GM21737 (cell line): ENCODE data around the gene NIF3L1.

Experiments used
- ATAC-seq: cut with Tn5 transposase; IDR thresholded peaks from one replicate; pipeline ENCODE4 v1.9.1; 2021; ENCODE audit warnings: mild to moderate bottlenecking, moderate library complexity; ENCODE audit not compliant: unreplicated experiment

The NIF3L1 gene, protein sequence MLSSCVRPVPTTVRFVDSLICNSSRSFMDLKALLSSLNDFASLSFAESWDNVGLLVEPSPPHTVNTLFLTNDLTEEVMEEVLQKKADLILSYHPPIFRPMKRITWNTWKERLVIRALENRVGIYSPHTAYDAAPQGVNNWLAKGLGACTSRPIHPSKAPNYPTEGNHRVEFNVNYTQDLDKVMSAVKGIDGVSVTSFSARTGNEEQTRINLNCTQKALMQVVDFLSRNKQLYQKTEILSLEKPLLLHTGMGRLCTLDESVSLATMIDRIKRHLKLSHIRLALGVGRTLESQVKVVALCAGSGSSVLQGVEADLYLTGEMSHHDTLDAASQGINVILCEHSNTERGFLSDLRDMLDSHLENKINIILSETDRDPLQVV

DNA sequence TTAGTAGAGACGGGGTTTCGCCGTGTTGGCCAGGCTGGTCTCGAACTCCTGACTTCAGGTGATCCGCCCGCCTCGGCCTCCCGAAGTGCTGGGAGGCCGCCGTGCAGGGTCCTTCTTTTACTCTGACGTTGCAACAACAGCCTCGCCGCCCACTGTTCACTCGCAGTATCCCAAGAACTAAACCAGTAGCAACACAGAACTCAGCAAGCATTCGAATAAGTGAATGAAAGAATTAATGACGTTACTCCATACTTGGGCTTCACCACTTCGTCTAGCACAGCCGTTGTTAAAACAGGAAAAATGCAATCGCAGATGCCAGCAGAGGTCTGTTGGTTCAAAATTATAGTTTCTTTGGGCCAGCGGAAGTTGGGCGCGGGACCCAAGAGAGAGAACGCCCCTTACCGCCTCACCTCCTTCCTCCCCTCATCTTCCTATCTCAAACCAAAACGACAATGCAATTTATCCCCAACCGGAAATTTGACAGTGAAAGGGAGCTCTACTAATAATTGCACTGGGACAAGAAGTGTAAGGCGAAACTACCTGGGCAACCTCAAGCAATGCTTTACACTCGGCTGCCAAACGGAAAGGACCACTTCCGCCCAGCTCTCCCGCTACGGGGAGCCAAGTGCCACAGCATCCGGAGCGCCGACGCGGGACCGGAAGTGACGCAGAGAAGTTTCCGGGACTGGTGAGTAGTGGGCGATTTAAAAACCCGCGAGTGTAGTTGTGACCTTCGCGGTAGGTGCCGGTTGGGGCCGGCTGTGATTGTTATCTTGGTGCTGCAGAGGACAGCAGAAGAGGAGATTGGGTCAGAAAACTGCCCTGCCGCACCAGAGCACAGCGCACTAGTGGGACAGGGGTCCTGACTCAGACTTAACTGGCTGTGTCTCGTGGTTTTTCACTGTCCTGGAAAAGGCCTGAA is at the start of gene NIF3L1, which contains the start of gene PPIL3:
NIF3L1 (plus strand) TSS at position 668 of the 922 bp plus-strand sequence. CDS start 2,573 bp downstream, outside the sequence.
PPIL3 (minus strand) TSS at position 374 of the 922 bp plus-strand sequence. CDS start 1,462 bp downstream, outside the sequence.
- peak; percentile 85 for ATAC-seq

GRCh38 chr2:200839513-200839912 is 49.7 kb upstream of the NIF3L1 start:
- no peak for ATAC-seq

GRCh38 chr2:200843993-200844948 is 44.9 kb upstream of the NIF3L1 start:
- ATAC-seq: no peak

DNA sequence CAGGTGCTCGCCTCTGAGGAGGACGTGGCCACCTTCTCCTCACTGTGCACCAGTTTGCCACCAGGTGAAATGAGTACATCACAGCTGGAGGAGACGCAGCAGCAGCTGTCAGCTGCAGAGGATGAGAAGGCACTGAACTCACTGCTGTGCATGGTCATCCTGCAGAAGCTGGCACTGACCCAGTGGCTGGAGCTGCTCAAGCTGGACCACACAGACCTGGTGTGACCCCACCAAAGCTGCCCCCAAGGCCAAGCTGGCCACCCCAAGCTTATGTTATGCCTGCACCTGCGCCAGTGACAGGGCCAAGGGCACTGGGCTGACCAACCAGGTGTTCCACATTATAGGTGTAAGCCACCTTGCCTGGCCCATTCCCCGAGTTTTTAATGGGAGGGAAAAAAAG is 44.0 kb upstream of the NIF3L1 start:
- ATAC-seq: no peak

DNA sequence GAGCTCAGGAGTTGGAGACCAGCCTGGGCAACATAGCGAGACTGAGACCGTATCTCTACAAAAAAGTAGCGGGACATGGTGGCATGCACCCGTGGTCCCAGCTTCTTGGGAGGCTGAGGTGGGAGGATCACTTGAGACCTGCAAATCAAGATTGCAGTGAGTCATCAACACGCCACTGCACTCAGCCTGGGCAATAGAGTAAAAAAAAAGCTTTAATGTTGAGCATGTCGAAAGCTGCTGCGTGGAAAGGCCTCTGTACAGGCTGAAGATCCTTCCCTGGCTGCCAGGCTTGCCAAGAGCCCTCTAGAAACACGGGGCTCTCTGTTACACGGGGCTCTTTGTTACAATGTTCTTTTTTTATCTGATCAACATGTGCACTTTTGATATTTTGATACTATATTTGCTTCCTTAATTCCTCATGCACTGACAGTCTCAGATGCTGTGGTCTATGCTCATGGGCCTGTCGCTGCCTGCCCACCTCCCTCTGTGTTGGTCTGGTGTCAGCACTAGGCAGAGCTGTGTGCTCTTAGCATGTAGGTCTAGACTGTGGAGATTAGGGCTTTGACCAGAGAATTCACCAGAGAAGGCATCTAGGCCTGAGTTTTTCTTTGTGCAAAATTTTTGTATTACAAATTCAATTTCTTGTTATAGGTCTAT is 43.4 kb upstream of the NIF3L1 start:
- ATAC-seq: no peak

DNA sequence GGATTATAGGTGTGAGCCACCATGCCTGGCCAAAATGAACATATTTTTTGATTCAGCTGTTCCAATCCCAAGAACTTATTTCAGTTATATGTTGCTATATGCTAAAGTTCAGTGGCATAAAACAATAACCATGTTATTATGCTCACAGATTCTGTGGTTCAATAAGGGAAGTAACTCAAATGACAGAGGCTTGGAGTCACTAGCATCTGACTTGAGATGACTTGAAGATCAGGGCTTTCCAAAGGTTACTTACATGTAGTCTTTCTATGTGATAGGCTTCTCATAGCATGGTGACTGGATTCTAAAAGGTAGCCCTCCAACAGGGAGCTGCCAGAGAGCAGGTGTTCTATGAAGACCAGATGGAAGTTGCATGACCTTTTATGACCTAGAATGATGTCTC is 41.9 kb upstream of the NIF3L1 start:
- no peak for ATAC-seq

- ATAC-seq: no peak
These were observed 41.2 kb upstream of the NIF3L1 start for GRCh38 chr2:200847939-200848338.

GRCh38 chr2:200850512-200851256 is 38.5 kb upstream of the NIF3L1 start:
- ATAC-seq: no peak

- ATAC-seq: no peak
These were observed 37.5 kb upstream of the NIF3L1 start for GRCh38 chr2:200851398-200852248.

DNA sequence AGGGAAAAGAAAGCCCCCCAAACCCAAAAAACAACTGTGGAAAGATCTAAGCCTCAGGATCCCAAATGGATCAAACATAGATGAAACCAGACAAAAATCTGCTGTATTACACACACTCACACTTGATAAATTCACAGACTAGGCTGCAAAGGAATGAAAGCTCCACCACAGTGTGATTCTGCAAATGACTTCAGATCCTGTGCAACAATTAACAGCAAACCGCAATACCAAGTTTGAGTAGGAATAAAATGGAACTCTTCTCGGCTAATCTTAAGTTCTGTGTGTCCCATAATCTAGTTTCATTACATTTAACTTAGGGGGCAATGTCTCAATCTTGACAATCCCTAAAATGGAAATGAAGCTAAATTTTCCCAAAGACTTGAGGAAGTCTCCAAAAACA is 36.6 kb upstream of the NIF3L1 start:
- no peak for ATAC-seq

DNA sequence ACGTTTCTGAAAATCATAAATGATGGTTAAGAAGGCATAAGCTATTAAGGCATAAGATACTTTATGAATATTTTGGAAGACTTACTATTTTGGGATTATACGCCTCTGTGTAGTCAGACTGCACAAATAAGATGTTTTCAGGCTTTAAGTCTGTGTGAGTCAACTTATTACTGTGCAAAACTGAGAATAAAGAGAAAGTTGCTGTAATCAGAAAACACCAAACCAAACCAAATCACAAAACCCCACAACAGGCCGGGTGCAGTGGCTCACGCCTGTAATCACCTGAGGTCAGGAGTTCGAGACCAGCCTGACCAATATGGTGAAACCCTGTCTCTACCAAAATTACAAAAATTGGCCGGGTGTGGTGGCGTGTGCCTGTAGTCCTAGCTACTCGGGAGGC is 32.4 kb upstream of the NIF3L1 start:
- no peak for ATAC-seq

- ATAC-seq: no peak
These were observed 28.9 kb upstream of the NIF3L1 start for GRCh38 chr2:200860092-200860795.

- no peak for ATAC-seq
These were observed 27.5 kb upstream of the NIF3L1 start for GRCh38 chr2:200861617-200862155.

DNA sequence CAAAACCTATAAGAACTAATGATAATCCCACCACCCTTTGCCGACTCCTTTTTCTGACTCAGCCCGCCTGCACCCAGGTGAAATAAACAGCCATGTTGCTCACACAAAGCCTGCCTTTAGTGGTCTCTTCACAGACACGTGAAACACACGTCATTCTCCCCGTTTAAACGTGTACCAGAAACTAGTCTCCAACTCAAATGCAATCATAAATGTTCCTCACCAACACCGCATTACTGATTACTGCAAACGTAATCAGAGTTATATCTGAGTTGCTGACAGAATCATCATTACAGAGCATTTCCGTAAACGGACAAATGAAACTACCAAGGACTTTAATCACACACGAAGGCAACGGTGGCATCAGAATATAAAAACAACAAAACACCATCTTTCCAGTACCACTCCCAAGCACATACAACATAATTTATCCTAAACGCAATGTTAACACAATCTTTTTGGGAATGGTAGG is 26.6 kb upstream of the NIF3L1 start:
- no peak for ATAC-seq

DNA sequence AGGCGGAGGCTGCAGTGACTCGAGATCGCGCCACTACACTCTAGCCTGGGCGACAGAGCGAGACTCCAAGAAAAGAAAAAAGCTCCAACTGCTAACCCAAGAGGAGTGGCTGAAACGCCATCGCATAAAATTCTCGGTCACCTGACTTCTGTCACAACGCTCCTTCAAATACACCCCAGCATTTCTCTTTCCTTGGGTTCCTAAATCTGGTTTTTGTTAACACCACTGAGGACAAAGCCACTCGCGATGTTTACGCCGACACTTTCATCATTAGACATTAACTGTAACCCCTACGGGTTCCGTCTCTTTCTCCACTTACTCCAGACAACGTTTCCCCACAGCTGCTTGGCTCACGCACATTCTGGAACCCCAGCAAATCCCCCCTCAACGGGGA is 25.4 kb upstream of the NIF3L1 start:
- ATAC-seq: no peak

GRCh38 chr2:200864176-200865034 is 24.8 kb upstream of the NIF3L1 start, which contains the start of gene CLK1:
TSS of gene CLK1 (minus strand) at chr2:200864658. CDS start at chr2:200861862, 2,796 bp downstream.
- peak; percentile 87 for ATAC-seq
